Omental fat pad (tissue), 4 donors: Measurements from ENCODE around the gene TRIO. TPM values are rescaled to one million over a fixed set of nuclear protein-coding genes. Genes with fewer than 3 reads are reported as not detected.

Experiments
- ATAC-seq: fragments of 150-250 bp; one replicate; pipeline ENCODE4 v1.9.1; 2016; ENCODE audit warnings: mild to moderate bottlenecking, moderate library complexity; ENCODE audit not compliant: low FRiP score
- DNase-seq: peaks from one replicate; pipeline ENCODE4 v3.0.0-alpha.2; 2019; ENCODE audit warnings: low spot score
- total RNA-seq, 4 donors: library from RNA; depleted of rRNA; stranded (reverse); fragments of >200 nt; gene quantifications; one replicate each; pipeline ENCODE4 v1.1.0, GENCODE V29; 2016
- TF ChIP-seq, protein P1 (sequence below), 3 donors: fragments of 450-650 bp; IDR thresholded peaks; one replicate each; pipeline ENCODE4 v1.5.1; 2016 to 2017; ENCODE audit warnings: antibody characterized with exemption in 3 of 3, mild to moderate bottlenecking in 3 of 3, moderate library complexity in 2 of 3

TRIO gene
- total RNA-seq, 4 donors from 2014 or later, result 125 to 370 (median 193) TPM

DNA sequence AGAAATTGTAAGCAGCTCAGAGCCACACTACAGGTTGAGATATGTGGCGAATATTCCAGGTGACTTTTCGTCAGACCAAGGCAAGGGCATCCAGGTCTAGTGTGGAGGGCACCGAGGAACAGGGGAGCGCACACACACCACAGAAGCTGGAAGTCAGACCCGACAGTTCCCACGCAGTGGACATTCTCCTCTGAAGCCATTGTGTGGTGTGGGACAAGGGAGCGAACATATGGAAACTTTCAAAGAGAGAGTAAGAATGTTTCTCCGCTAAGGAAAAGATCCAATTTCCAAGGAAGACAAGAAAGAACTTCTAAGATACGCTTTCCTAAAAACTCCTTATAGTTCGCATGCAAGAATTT lies 297.1 kb downstream of the TRIO start:
- DNase-seq, result no peak
- ATAC-seq, result peak; percentile 28
- TF ChIP-seq, protein P1, sequence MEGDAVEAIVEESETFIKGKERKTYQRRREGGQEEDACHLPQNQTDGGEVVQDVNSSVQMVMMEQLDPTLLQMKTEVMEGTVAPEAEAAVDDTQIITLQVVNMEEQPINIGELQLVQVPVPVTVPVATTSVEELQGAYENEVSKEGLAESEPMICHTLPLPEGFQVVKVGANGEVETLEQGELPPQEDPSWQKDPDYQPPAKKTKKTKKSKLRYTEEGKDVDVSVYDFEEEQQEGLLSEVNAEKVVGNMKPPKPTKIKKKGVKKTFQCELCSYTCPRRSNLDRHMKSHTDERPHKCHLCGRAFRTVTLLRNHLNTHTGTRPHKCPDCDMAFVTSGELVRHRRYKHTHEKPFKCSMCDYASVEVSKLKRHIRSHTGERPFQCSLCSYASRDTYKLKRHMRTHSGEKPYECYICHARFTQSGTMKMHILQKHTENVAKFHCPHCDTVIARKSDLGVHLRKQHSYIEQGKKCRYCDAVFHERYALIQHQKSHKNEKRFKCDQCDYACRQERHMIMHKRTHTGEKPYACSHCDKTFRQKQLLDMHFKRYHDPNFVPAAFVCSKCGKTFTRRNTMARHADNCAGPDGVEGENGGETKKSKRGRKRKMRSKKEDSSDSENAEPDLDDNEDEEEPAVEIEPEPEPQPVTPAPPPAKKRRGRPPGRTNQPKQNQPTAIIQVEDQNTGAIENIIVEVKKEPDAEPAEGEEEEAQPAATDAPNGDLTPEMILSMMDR (IDR thresholded peaks at IDR 0.05), result no peak

- TF ChIP-seq, protein P1 (IDR thresholded peaks at IDR 0.05), result no peak
- peak; percentile 92 for ATAC-seq
These were observed 297.7 kb downstream of the TRIO start for GRCh38 chr5:14440582-14441431.

GRCh38 chr5:14441641-14442040 lies 298.5 kb downstream of the TRIO start:
- DNase-seq (no peak), ATAC-seq (no peak)
- TF ChIP-seq, protein P1 (IDR thresholded peaks at IDR 0.05), result no peak

More at GRCh38 chr5:14440582-14441431, 297.7 kb downstream of the TRIO start:
- no peak for DNase-seq

- DNase-seq (no peak), ATAC-seq (no peak)
- TF ChIP-seq, protein P1 (IDR thresholded peaks at IDR 0.05), result no peak
These were observed 299.4 kb downstream of the TRIO start for GRCh38 chr5:14442536-14442935.

DNA sequence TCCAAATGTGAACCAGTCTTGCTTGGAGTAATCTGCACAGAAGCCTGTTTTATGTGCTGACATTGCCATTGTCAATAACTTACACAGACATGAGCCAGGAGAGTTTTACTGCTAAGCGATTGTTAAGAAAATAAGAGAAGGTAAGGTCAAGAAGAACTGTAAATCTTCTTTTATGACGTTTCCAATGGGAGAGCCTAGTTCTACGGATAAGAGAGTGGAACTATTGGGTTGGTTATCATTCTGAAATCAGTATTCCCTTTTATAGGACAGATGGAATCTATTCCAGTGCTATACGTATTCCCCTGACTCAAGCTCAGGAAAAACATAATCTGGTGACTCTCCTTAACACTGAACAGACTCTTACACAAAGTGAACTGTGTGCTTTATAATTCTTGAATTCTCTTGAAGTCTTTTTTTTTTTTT lies 300.5 kb downstream of the TRIO start:
- DNase-seq (no peak), ATAC-seq (no peak)
- TF ChIP-seq, protein P1 (IDR thresholded peaks at IDR 0.05), result no peak

DNA sequence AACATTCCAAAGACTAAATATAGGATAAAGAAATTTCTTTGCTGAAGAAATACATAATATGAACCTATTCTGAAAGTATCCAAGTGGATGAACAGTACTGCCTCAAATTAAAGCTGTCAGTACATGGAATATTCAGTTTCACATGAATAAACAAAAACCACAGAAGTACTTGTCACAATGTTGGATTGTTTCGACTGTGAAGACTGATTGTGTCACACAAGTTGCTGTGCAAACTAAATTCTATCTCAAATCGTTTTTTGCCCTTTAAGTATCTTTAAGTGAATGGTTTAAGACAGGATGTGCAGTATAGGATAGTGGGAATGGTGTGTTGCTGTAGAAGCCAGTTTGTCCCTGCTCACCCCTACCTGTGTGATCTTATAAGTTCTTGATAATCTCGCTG lies 301.0 kb downstream of the TRIO start:
- TF ChIP-seq, protein P1 (IDR thresholded peaks at IDR 0.05), result no peak
- DNase-seq (no peak), ATAC-seq (no peak)

DNA sequence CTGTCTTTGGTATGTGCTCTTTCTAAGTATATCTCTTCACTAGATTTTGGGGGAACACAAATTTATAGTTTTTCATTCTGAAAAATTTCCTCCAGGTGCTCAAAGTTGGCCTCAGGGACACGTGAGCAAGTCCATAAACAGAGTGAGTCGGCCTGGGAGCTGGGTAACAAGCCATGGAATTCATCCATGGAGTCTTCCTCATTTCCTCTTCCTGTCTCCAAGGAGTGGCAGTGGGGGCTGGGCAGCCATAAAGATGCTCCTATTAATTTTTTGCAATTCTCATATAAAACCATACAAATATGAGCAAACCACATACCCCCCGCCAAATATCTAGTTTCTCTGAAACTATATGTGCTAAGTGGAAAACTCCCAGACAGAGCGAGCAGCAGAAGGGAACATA lies 301.9 kb downstream of the TRIO start:
- ATAC-seq, result no peak
- no peak for DNase-seq
- TF ChIP-seq, protein P1 (IDR thresholded peaks at IDR 0.05), result no peak
